ENCODE measurements around the gene HAS3.
A peak's percentile ranks its signal among the peaks of the same experiment; 100 is the strongest.

HAS3 gene

GRCh38 chr16:69073181-69073702 lies 32.2 kb upstream of the HAS3 start:
- H3K9me3 ChIP-seq (ENCODE audit: insufficient read depth, low read depth, low read length) = no peaks in the 10 kb centered on the region
- H3K27me3 ChIP-seq (ENCODE audit: insufficient read depth, low read length) = no peaks in the 10 kb centered on the region
- H3K27ac ChIP-seq (ENCODE audit: low read depth, low read length) = peak overlapping the region; percentile 64
- H3K9ac ChIP-seq (ENCODE audit: low read depth, low read length) = peak overlapping the region; percentile 21
- WGBS = 41% methylated on average over 10 of the region's 10 CpGs
- no peaks in the 10 kb centered on the region for H3K36me3 ChIP-seq (ENCODE audit: insufficient read depth, low read length)
- peaks cover 59% of the 10 kb centered on the region for H3K4me1 ChIP-seq (ENCODE audit: insufficient read depth, low read length)
- H3K4me3 ChIP-seq (ENCODE audit: low read length) = peak overlapping the region; percentile 26; the same call in 1 of the 2 replicates

- Histone ChIP-seq H3K27ac (ENCODE audit: low read depth, low read length) (peak overlapping the region; percentile 80), H3K9ac (ENCODE audit: low read depth, low read length) (no peak overlapping the region)
Observed at GRCh38 chr16:69077251-69077650, 28.2 kb upstream of the HAS3 start.

GRCh38 chr16:69078073-69078472 lies 27.4 kb upstream of the HAS3 start:
- Histone ChIP-seq H3K27ac (ENCODE audit: low read depth, low read length) (peak overlapping the region; percentile 80; the same call in 1 of the 2 replicates), H3K4me1 (ENCODE audit: insufficient read depth, low read length) (peaks cover 37% of the 10 kb centered on the region), H3K9ac (ENCODE audit: low read depth, low read length) (no peak overlapping the region), H3K9me3 (ENCODE audit: insufficient read depth, low read depth, low read length) (no peaks in the 10 kb centered on the region), H3K4me3 (ENCODE audit: low read length) (no peak overlapping the region), H3K27me3 (ENCODE audit: insufficient read depth, low read length) (no peaks in the 10 kb centered on the region), H3K36me3 (ENCODE audit: insufficient read depth, low read length) (no peaks in the 10 kb centered on the region)
- WGBS = 9% methylated on average over 7 of the region's 7 CpGs

More at GRCh38 chr16:69077251-69077650, 28.2 kb upstream of the HAS3 start:
- WGBS = 83% methylated on average over 4 of the region's 4 CpGs
- Histone ChIP-seq H3K4me1 (ENCODE audit: insufficient read depth, low read length) (peaks cover 45% of the 10 kb centered on the region), H3K9me3 (ENCODE audit: insufficient read depth, low read depth, low read length) (no peaks in the 10 kb centered on the region), H3K36me3 (ENCODE audit: insufficient read depth, low read length) (no peaks in the 10 kb centered on the region), H3K27me3 (ENCODE audit: insufficient read depth, low read length) (no peaks in the 10 kb centered on the region), H3K4me3 (ENCODE audit: low read length) (no peak overlapping the region)

DNA sequence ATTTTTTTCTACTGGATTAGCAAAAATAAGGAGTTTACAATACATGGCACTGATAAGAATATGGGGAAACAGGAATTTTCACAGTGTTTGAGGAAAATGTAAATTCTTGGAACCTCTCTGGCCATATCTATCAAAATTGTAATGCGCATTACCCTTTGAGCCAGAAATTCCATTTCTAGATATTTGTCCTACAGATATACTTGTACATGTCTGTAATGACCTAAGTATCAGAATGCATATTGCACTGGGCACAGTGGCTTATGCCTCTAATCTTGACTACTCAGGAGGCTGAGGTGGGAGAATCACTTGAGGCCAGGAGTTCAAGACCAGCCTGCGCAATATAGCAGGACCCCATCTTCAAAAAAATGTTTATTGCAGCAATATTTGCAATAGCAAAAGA lies 25.8 kb upstream of the HAS3 start:
- Histone ChIP-seq H3K27me3 (ENCODE audit: insufficient read depth, low read length) (no peaks in the 10 kb centered on the region), H3K27ac (ENCODE audit: low read depth, low read length) (no peak overlapping the region), H3K9me3 (ENCODE audit: insufficient read depth, low read depth, low read length) (no peaks in the 10 kb centered on the region), H3K4me1 (ENCODE audit: insufficient read depth, low read length) (peaks cover 36% of the 10 kb centered on the region), H3K4me3 (ENCODE audit: low read length) (no peak overlapping the region), H3K9ac (ENCODE audit: low read depth, low read length) (no peak overlapping the region), H3K36me3 (ENCODE audit: insufficient read depth, low read length) (no peaks in the 10 kb centered on the region)
- 100% methylated on average over 2 of the region's 2 CpGs for WGBS

DNA sequence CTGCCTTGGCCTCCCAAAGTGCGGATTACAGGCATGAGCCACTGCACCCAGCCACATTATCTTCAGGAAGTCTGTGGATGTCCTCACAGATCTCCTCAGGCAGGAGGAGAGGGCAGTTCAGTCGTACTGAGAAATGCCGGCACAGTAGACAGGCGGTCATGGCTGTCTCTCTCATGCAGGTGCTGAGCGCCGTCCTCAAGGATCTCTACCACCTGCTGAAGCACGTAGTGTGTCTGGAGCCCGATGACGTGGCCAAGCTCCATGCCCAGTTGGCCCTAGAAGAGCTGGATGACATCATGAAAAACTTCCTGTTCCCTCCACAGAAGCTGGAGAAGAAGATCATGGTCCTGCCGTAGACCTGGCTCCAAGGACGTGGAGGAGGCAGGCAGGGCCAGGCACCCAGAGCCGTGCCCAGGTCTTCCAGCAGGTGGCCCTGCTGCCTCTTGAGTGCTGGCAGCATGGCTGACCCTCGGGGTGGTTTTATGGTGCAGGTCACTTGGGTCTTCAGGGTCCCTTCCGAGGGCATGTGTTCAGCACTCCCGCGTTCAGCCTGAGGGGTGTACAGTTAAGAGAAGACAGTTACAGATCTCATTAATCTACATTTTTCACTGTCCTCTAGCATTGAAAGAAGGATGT lies 22.0 kb upstream of the HAS3 start:
- 92% methylated on average over 14 of the region's 16 CpGs for WGBS
- no peaks in the 10 kb centered on the region for H3K9me3 ChIP-seq (ENCODE audit: insufficient read depth, low read depth, low read length)
- H3K9ac ChIP-seq (ENCODE audit: low read depth, low read length) = no peak overlapping the region
- H3K27ac ChIP-seq (ENCODE audit: low read depth, low read length) = no peak overlapping the region
- no peaks in the 10 kb centered on the region for H3K27me3 ChIP-seq (ENCODE audit: insufficient read depth, low read length)
- peaks cover 15% of the 10 kb centered on the region for H3K4me1 ChIP-seq (ENCODE audit: insufficient read depth, low read length)
- no peak overlapping the region for H3K4me3 ChIP-seq (ENCODE audit: low read length)
- no peaks in the 10 kb centered on the region for H3K36me3 ChIP-seq (ENCODE audit: insufficient read depth, low read length)

DNA sequence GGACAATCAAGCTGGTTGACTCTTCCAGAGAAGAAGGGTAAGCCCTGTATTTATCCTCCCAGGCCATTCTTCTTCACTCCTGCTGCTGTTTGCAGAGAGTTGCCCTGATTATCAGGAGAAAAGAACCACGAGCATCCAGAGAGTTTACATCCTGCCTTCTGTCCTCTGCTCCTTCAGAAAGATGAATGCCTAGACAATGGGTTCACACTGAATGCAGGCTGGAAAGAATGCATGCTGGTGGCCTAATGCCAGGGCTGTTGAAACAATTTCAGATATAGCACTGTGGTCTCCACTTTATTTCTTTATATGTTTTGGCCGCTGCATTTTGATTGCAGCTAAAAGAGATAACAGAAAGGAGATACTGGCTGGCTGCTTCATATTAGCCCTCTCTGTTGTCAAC lies 21.2 kb upstream of the HAS3 start:
- WGBS = 76% methylated on average over 2 of the region's 2 CpGs
- Histone ChIP-seq H3K9me3 (ENCODE audit: insufficient read depth, low read depth, low read length) (no peaks in the 10 kb centered on the region), H3K4me3 (ENCODE audit: low read length) (no peak overlapping the region)

GRCh38 chr16:69085032-69085695 lies 20.3 kb upstream of the HAS3 start:
- Histone ChIP-seq H3K4me1 (ENCODE audit: insufficient read depth, low read length) (peaks cover 23% of the 10 kb centered on the region), H3K36me3 (ENCODE audit: insufficient read depth, low read length) (no peaks in the 10 kb centered on the region), H3K27ac (ENCODE audit: low read depth, low read length) (no peak overlapping the region), H3K9ac (ENCODE audit: low read depth, low read length) (no peak overlapping the region), H3K27me3 (ENCODE audit: insufficient read depth, low read length) (no peaks in the 10 kb centered on the region), H3K9me3 (ENCODE audit: insufficient read depth, low read depth, low read length) (no peaks in the 10 kb centered on the region), H3K4me3 (ENCODE audit: low read length) (no peak overlapping the region)
- 97% methylated on average over 5 of the region's 5 CpGs for WGBS

More for the DNA sequence above, 21.2 kb upstream of the HAS3 start:
- H3K36me3 ChIP-seq (ENCODE audit: insufficient read depth, low read length) = no peaks in the 10 kb centered on the region
- no peaks in the 10 kb centered on the region for H3K27me3 ChIP-seq (ENCODE audit: insufficient read depth, low read length)
- no peak overlapping the region for H3K9ac ChIP-seq (ENCODE audit: low read depth, low read length)
- H3K4me1 ChIP-seq (ENCODE audit: insufficient read depth, low read length) = peaks cover 15% of the 10 kb centered on the region
- H3K27ac ChIP-seq (ENCODE audit: low read depth, low read length) = 0 out of 2 replicates have a peak overlapping the region, but pooled peaks have one; percentile 16

DNA sequence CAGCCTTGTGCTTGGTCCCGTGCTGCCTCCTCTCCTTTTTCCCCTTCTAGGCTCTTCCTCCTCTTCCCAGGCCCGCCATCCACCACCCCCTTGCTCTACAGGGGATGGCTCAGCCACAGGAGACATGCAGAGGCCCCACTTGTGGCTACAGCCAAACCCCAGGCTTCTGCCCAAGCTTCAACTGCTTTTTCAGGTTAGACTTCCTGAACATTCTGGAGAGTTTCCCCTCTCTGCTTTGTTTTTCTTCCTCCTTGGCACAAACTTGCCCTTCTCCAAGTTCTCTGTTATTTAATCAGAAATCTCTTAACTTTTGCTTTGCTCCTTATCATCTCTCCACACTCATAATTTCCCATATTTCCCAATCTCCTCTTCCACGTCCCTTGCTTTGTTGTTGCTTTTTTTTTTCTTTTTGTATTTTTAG lies 18.3 kb upstream of the HAS3 start:
- WGBS = 79% methylated on average over 2 of the region's 3 CpGs
- H3K27me3 ChIP-seq (ENCODE audit: insufficient read depth, low read length) = no peaks in the 10 kb centered on the region
- no peaks in the 10 kb centered on the region for H3K9me3 ChIP-seq (ENCODE audit: insufficient read depth, low read depth, low read length)
- peaks cover 24% of the 10 kb centered on the region for H3K4me1 ChIP-seq (ENCODE audit: insufficient read depth, low read length)
- H3K36me3 ChIP-seq (ENCODE audit: insufficient read depth, low read length) = no peaks in the 10 kb centered on the region
- H3K27ac ChIP-seq (ENCODE audit: low read depth, low read length) = no peak overlapping the region
- H3K4me3 ChIP-seq (ENCODE audit: low read length) = no peak overlapping the region
- no peak overlapping the region for H3K9ac ChIP-seq (ENCODE audit: low read depth, low read length)

DNA sequence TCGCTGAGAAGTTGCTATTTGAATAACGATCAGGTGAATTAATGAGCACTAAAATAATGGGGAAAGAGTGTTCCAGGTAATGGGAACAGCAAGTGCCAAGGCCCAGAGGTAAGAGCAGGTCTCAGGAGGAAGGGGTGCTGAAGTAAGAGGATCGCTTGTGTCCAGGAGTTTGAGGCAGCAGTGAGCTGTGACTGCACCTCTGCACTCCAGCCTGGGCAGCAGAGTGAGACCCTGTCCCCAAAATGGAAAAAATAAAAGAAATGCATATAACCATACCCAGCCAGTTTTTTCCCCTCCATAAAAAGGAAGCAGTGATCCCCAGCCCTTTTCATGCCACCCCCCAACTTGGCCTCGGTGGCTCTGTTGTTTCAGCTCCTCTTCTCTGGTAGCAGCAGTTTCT lies 16.8 kb upstream of the HAS3 start:
- 86% methylated on average over 4 of the region's 4 CpGs for WGBS
- H3K4me1 ChIP-seq (ENCODE audit: insufficient read depth, low read length) = peaks cover 24% of the 10 kb centered on the region
- no peaks in the 10 kb centered on the region for H3K36me3 ChIP-seq (ENCODE audit: insufficient read depth, low read length)
- H3K27me3 ChIP-seq (ENCODE audit: insufficient read depth, low read length) = no peaks in the 10 kb centered on the region
- H3K4me3 ChIP-seq (ENCODE audit: low read length) = no peak overlapping the region
- no peaks in the 10 kb centered on the region for H3K9me3 ChIP-seq (ENCODE audit: insufficient read depth, low read depth, low read length)
- 0 out of 2 replicates have a peak overlapping the region, but pooled peaks have one; percentile 50 for H3K9ac ChIP-seq (ENCODE audit: low read depth, low read length)
- H3K27ac ChIP-seq (ENCODE audit: low read depth, low read length) = no peak overlapping the region

- WGBS = 62% methylated on average over 16 of the region's 16 CpGs
- no peaks in the 10 kb centered on the region for H3K9me3 ChIP-seq (ENCODE audit: insufficient read depth, low read depth, low read length)
- H3K27ac ChIP-seq (ENCODE audit: low read depth, low read length) = 0 out of 2 replicates have a peak overlapping the region, but pooled peaks have one; percentile 23
- no peaks in the 10 kb centered on the region for H3K27me3 ChIP-seq (ENCODE audit: insufficient read depth, low read length)
- peaks cover 18% of the 10 kb centered on the region for H3K4me1 ChIP-seq (ENCODE audit: insufficient read depth, low read length)
- no peaks in the 10 kb centered on the region for H3K36me3 ChIP-seq (ENCODE audit: insufficient read depth, low read length)
- H3K4me3 ChIP-seq (ENCODE audit: low read length) = no peak overlapping the region
- peak overlapping the region; percentile 50; the same call in 1 of the 2 replicates for H3K9ac ChIP-seq (ENCODE audit: low read depth, low read length)
Observed at GRCh38 chr16:69089091-69089910, 16.2 kb upstream of the HAS3 start.

GRCh38 chr16:69093974-69094373 lies 11.5 kb upstream of the HAS3 start:
- no peaks in the 10 kb centered on the region for H3K27me3 ChIP-seq (ENCODE audit: insufficient read depth, low read length)
- no peak overlapping the region for H3K27ac ChIP-seq (ENCODE audit: low read depth, low read length)
- no peaks in the 10 kb centered on the region for H3K9me3 ChIP-seq (ENCODE audit: insufficient read depth, low read depth, low read length)
- no peak overlapping the region for H3K9ac ChIP-seq (ENCODE audit: low read depth, low read length)
- no peaks in the 10 kb centered on the region for H3K36me3 ChIP-seq (ENCODE audit: insufficient read depth, low read length)
- no peak overlapping the region for H3K4me3 ChIP-seq (ENCODE audit: low read length)
- peaks cover 18% of the 10 kb centered on the region for H3K4me1 ChIP-seq (ENCODE audit: insufficient read depth, low read length)
- 88% methylated on average over 3 of the region's 3 CpGs for WGBS
